Activated CD8-positive, alpha-beta memory T cell treated with anti-CD3 and anti-CD28 coated beads, Interleukin-2, amount 50 U/mL, for 24 hours (primary cell): ENCODE data around the gene COMT.
"Not testable (repeated sequence)": the region's sequence is repeated elsewhere in the genome, so short reads cannot be mapped to it uniquely, and the experiment has no call there.

Experiments used
- DNase-seq: peaks from one replicate; pipeline ENCODE4 v3.0.0-alpha.2; 2020; ENCODE audit errors: extremely low read depth

The COMT gene

DNA sequence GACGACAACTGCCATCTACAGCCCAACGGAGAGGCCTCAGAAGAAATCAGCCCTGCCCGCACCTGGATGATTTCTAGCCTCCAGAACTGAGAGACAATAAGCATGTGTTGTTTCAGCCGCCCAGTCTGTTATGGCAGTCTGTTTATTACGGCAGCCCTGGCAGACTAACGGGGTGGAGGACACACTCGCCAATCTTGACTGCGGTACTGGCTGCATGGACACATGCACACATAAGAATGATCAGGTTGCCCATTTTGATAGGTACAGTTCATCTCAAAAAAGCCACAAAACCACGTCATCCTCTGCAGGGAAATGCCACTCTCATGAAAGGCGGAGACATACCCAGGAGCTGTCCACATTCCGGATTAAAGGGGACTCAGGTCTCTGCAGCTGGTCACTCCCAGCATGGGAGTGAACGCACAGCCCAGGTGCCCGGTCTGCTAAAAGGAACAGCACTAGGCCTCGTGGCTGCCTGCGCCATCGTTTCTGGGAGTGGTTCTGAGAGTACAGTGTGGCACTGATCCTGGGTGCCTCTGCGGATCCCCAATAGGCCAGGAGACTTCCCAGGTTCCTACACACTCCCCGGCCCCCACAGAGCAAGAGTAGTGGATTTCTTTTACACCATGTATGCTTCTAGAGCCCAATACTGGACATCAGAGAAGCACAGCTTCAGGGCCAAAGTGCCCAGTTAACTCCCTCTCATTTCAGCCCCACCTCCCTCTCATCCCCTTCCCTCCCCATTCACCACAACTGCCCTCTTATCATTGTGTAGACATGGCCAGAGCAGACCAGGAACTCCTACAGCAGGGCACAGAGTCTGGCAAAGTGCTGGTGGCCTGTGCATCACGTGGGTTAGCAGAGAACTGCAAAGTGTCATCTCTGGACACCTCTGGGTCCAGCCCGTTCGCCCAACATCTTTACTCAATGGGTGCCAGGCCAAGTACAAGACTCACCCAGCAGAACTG is 11.7 kb upstream of the COMT start:
- no peak for DNase-seq

DNA sequence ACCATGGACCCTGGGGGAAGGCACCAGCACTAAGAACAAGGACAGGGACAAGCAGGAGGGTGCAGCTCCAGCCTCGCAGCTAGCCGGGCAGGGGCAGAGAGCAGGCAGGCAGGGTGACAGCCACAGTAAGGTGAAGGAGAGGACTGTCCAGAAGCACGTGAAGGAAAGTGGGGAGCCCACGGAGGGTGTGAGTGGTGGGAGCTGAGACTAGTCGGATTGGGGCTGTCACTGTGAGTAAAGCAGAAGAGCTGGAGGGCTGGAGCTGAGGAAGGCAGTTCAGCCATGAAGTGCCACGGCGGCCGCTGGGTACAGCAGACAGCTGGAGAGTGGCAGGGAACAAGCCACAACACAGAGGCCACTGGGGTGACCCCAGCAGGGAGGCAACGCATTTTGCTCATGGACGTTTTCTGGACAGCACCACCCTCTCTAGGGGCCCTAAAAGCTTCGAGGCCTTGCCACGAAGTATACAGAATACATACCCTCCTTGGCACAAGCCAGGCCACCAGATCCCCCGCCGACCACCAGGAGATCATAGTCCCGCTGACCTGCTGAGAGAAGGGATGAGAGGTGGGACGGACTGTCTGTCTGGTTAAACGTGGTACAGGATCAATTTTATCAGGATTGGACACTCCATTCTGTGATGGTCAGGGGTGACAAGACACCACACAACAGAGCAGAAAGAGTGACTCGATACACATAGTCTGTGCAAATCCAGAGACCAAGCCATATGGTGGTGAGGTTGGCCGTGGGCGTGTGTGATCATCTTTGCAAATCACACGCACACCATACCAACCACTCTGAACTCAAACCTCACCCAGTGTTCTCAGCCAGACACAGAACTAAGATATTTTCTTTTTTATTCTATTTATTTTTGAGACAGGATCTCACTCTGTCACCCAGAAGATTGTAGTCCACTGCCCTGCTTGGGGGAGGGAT is 10.8 kb upstream of the COMT start:
- no peak for DNase-seq

GRCh38 chr22:19931514-19931913 is 10.1 kb upstream of the COMT start:
- no peak for DNase-seq

GRCh38 chr22:19932367-19933206 is 9.0 kb upstream of the COMT start:
- DNase-seq: no peak

- DNase-seq: no peak
Observed at GRCh38 chr22:19933341-19934241, 8.0 kb upstream of the COMT start.

- not testable (repeated sequence) for DNase-seq
Observed at GRCh38 chr22:19935123-19935718, 6.4 kb upstream of the COMT start.

DNA sequence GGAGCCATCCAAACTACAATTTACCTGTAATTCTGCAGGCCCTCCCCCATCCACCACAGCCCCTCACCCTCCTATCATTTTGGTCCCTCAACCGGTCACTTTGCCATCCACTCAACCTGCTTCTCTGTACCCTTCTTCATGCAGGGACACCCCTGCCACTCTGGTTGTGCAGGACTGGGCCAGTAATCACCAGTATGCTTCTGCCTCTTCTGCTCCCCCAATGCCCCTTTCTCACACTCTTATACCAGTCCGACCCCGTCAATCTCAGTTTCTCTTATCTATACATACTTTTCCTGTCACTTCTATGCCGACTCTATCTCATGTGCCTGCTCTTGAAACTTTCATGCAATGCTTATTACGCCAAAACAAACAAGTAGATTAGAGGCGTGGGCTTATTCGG is 5.1 kb upstream of the COMT start:
- DNase-seq: no peak

DNA sequence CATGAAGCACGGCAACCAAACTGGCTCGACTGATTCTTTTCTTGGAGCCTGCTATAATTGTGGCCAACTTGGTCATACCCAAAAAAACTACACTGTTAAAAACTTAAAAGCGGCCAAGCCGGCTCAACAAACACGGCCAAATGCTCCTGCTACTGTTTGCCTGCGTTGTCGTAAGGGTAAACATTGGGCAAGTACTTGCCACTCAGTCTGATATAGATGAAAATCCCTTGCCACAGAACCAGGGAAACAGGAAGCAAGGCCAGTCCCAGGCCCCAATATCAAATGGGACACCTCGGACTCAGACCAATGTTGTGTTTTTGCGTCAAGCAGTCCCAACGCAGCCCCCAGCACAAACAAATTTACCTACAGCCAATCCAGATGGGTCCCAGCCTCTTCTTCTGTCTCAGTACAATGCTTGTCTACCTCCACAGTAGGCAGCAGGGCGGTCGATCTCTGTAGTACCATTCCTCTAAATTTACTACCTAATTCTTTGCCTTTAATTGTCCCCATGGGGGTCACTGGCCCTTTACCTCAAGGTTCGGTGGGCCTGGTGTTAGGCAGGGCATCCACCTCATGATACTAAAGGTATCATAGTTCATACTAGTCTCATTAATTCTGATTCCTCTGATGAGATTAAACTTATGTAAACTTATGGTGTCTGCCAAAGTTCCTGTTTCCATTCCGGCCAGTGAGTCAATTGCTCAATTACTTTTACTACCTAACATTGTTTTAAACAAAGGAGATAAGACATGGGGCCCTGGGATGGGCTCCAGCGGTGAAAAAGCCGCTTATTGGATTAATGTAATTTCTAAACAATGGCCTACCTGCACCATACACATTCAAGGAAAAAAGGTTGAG is 3.7 kb upstream of the COMT start:
- DNase-seq: no peak

- DNase-seq: no peak
Observed at GRCh38 chr22:19940536-19941364, 822 bp upstream of the COMT start.

- DNase-seq: no peak
Observed at GRCh38 chr22:19942157-19943081, 847 bp downstream of the COMT start.

DNA sequence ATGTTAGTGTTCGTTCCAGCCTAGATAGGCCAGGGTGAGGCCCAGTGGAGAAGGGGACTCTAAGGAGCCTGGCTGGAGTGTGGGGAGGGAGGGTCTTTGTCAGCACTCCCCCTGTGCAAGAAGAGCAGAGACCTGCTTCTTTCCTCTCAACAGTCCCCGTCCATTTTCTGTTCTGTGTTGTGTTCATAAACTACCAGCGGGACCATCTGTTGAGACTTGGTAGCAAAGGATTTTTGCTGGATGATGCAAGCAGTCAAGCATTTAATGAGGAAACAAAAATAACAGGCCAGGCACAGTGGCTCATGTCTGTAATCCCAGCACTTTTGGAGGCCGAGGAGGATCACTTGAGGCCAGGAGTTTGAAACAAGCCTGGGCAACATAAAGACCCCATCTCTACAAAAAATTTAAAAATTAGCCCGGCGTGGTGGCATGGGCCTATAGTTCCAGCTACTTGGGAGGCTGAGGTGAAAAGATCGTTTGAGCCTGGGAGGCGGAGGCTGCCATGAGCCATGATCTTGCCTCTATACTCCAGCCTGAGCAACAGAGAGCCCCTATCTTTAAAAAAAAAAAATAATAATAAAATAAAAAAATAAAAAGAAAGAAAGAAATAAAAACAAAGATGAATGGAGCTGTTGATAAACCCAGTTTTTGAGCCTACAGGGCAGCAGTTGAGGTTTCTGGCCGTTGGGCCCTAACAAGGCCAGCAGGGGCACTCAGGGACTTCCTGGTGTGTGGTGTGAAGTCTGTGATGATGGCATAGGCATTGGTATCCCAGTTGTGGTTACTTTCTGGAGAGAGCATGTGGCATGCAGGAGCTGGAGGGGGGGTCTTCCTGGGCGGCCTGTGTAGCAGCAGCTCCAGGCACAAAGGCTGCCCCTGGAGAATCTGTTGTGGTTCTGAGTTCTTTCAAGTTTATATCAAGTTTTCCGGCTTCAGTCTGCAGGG is 1.8 kb downstream of the COMT start:
- DNase-seq: no peak

- DNase-seq: no peak
Observed at GRCh38 chr22:19948057-19948760, 6.6 kb downstream of the COMT start.

DNA sequence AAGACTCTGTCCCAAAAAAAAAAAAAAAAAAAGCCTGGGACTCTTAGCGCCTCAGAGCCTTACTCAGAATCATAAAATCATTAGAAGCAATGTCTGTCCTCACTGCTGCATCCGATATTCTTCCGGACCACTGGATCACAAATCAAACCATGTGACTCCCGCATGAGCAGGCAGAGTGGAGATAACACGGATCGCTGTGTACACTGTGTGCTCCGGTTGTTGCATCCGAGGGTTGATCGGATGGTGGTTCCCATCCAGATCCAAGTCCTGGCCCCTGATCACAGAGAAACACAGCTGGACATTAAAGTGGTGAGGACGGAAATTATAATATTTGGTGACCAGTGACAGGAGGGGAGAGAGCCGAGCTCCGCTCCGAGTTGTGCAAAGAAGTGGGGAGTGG is 9.8 kb downstream of the COMT start:
- DNase-seq: no peak

DNA sequence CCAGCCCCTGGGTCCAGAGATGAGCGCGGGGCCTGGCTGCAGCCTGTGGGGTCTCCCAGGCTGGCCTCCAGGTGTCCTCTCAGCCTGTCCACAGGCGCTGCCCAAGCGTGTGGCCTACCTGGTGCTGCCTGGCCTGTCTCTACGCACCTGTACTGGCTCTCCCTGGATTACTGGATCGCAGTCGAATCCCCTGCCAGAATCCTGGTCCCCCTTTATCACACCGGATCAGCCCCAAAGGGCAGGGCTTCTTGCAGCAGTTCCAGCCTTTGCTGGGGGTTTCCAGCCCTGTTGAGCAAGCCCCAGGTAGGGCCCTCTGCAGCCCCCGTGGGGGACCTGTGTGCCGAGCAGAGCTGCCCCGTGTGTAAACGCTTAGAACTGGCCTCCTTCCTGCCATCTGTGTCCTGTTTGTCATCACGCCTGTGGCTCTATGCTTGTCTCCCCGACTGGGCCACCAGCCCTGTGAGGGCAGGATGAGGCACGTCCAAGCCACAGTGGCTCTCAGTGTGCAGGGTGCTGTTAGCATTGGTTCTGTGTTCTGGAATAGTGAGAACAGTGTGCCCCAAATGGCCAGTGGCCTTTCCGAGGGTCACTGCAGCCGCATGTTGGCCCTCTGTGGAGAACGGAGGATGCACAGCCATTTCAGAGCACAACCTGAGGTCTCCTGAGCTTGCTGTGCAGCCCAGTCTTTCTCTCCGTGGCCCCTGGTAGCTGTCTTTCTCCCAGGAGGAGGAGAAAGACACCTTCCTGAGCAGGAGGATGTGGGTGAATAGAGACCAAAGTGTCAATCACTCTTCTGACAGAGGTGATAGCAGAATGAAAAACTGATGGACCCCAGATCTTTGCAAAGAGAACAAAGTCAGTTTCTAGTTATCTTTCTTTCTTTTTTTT is 13.9 kb downstream of the COMT start:
- DNase-seq: no peak
